Activated CD8-positive, alpha-beta T cell treated with anti-CD3 and anti-CD28 coated beads for 36 hours (primary cell): ENCODE results near the gene NDUFS7. TPM values are rescaled to one million over a fixed set of nuclear protein-coding genes. Genes with fewer than 3 reads are reported as not detected.

Experiments used
- ATAC-seq: fragments of 200-7000 bp; cut with Tn5 transposase; one replicate; pipeline ENCODE4 v1.10.0; 2021; ENCODE audit warnings: mild to moderate bottlenecking, moderate library complexity
- CTCF ChIA-PET: fragments of 350-600 bp; sonication (Branson Sonifier 250); formaldehyde crosslinking; loops from one replicate; lab custom pipeline; 2021; ENCODE audit warnings: antibody characterized with exemption; lab: Charles Lee
- POLR2A ChIA-PET: fragments of 350-600 bp; sonication (Branson Sonifier 250); formaldehyde crosslinking; loops from one replicate; lab custom pipeline; 2021; ENCODE audit warnings: antibody characterized with exemption; lab: Charles Lee
- DNase-seq: peaks from one replicate; pipeline ENCODE4 v3.0.0-alpha.2; 2020
- H3K27ac Mint-ChIP-seq: one replicate; pipeline ENCODE4 v1.8.0; 2021; ENCODE audit warnings: mild to moderate bottlenecking, mixed read lengths
- H3K27me3 Mint-ChIP-seq: one replicate; pipeline ENCODE4 v1.8.0; 2021; ENCODE audit warnings: mixed read lengths
- H3K36me3 Mint-ChIP-seq: one replicate; pipeline ENCODE4 v1.8.0; 2021; ENCODE audit warnings: low read depth, mixed read lengths
- H3K4me1 Mint-ChIP-seq: one replicate; pipeline ENCODE4 v1.8.0; 2021; ENCODE audit warnings: low read depth, mixed read lengths
- H3K4me3 Mint-ChIP-seq: one replicate; pipeline ENCODE4 v1.8.0; 2021; ENCODE audit warnings: mild to moderate bottlenecking, moderate library complexity, mixed read lengths
- H3K9me3 Mint-ChIP-seq: one replicate; pipeline ENCODE4 v1.8.0; 2021; ENCODE audit warnings: mixed read lengths
- intact Hi-C: fragments of 100-400 bp; cut with micrococcal nuclease; formaldehyde crosslinking; loops from one replicate; pipeline ENCODE4 v1.10.0; 2022
- total RNA-seq, 2 experiments: library from RNA; stranded (reverse); gene quantifications; one replicate each; pipeline ENCODE4 v1.2.3, GENCODE V29; 2021
- TF ChIP-seq, protein P1 (sequence below): fragments of 200-600 bp; IDR thresholded peaks from one replicate; pipeline ENCODE4 v1.8.0; 2022; ENCODE audit warnings: antibody characterized with exemption, mild to moderate bottlenecking

Gene NDUFS7
- total RNA-seq, 2 experiments from 2014 or later = 113 to 120 TPM

DNA sequence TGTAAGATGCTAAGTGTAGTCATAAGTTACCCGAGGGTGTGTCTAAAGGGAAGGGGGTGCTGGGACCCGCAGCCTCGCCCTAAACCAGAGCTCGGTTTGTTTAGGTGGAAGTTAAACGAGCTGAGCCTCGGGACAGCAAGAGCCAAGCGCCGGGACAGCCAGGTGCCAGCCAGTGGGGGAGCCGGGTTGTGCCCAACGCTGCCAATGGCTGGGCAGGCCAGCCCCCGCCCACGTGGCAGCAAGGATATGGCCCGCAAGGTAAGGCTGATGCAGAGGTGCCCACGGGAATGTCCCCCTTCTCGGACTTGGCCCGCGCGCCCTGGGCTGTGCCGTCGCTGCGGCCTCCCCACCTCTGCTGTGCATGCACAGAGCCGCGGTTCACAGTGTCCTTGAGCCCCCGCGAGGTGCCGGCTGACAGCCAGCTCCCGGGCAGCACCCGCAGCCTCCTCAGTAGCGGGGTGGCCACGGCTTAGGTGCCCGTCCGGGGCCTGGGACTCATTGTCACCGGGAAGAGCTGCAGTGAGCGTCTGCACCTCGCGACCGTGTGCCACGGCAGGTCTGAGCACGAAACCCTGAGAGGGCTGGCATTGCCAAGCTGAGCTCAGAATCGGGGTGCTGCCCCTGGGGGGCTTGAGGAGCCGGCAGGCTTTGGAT lies 45.2 kb downstream of the NDUFS7 start:
- Mint-ChIP-seq H3K9me3 (no peaks in the 10 kb centered on the region), H3K4me3 (no peak overlapping the region), H3K4me1 (no peaks in the 10 kb centered on the region), H3K27ac (no peak overlapping the region), H3K36me3 (peaks cover 23% of the 10 kb centered on the region), H3K27me3 (no peaks in the 10 kb centered on the region)
- TF ChIP-seq, protein P1, sequence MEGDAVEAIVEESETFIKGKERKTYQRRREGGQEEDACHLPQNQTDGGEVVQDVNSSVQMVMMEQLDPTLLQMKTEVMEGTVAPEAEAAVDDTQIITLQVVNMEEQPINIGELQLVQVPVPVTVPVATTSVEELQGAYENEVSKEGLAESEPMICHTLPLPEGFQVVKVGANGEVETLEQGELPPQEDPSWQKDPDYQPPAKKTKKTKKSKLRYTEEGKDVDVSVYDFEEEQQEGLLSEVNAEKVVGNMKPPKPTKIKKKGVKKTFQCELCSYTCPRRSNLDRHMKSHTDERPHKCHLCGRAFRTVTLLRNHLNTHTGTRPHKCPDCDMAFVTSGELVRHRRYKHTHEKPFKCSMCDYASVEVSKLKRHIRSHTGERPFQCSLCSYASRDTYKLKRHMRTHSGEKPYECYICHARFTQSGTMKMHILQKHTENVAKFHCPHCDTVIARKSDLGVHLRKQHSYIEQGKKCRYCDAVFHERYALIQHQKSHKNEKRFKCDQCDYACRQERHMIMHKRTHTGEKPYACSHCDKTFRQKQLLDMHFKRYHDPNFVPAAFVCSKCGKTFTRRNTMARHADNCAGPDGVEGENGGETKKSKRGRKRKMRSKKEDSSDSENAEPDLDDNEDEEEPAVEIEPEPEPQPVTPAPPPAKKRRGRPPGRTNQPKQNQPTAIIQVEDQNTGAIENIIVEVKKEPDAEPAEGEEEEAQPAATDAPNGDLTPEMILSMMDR = no peak
- intact Hi-C loops = no loop called here
- CTCF ChIA-PET = interaction anchor here (0.6 kb wide), 1 partner anchor 75 kb away, joined by 3 read pairs; no protein-coding TSS in a partner anchor
- POLR2A ChIA-PET = interaction anchor here (1.2 to 1.5 kb wide), 2 partner anchors 13 to 14 kb away, joined by 3 read pairs; no protein-coding TSS in a partner anchor
- no peak for DNase-seq
- ATAC-seq = no peak

DNA sequence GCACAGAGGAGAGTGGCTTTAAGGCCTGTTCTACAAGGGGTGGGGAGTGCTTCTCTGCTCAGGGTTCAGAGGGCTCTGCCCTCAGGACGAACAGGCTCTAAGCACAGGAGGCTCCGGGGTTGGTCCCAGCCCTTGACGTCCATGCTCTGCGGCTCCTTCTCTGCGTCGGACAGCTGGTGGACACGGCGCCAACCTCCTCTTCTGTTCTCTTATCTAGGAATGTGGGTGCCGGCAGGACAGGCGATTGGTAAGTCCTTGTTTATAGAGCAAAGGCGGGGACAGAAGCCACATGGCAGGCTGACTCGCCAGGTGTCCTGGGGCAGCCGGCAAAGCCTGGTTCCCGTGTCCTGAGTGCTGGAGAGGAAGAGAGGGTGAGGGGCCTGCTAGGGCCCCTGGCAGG lies 46.0 kb downstream of the NDUFS7 start:
- no peak for ATAC-seq

DNA sequence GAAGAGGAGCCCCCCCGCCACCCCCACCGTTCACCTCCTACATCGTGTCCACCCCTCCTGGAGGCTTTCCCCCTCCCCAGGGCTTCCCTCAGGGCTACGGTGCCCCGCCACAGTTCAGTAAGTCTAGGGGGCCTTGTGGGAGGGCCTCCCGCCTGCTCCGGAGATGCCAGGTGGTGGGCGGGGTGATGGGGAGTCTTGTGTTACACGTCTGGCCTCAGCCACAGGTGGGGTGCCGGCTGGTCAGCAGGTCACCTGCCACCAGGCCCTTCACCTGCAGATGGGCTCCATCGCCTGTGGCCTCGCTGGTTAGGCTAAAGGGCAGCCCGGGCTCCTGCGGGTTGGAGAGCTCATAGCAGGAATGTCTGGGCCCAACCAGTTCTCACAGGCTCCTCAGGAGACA lies 46.5 kb downstream of the NDUFS7 start:
- ChIA-PET CTCF (no interaction called here), POLR2A (interaction anchor here (1.1 kb wide), 1 partner anchor 17 kb away, joined by 3 read pairs; no protein-coding TSS in a partner anchor)
- intact Hi-C loops = no loop called here
- H3K27me3 Mint-ChIP-seq = no peaks in the 10 kb centered on the region
- no peak for ATAC-seq
- H3K4me1 Mint-ChIP-seq = no peaks in the 10 kb centered on the region
- no peak for DNase-seq
- H3K36me3 Mint-ChIP-seq = peaks cover 21% of the 10 kb centered on the region
- no peak overlapping the region for H3K4me3 Mint-ChIP-seq
- H3K9me3 Mint-ChIP-seq = no peaks in the 10 kb centered on the region
- H3K27ac Mint-ChIP-seq = no peak overlapping the region
- TF ChIP-seq, protein P1 = no peak

More for the DNA sequence above, 46.0 kb downstream of the NDUFS7 start:
- intact Hi-C loops = no loop called here
- ChIA-PET POLR2A (interaction anchor here (1.2 to 1.5 kb wide), 2 partner anchors 13 kb away, joined by 3 read pairs; no protein-coding TSS in a partner anchor), CTCF (no interaction called here)
- H3K36me3 Mint-ChIP-seq = peaks cover 23% of the 10 kb centered on the region
- no peaks in the 10 kb centered on the region for H3K9me3 Mint-ChIP-seq
- H3K27ac Mint-ChIP-seq = no peak overlapping the region
- no peaks in the 10 kb centered on the region for H3K4me1 Mint-ChIP-seq
- no peaks in the 10 kb centered on the region for H3K27me3 Mint-ChIP-seq
- TF ChIP-seq, protein P1 = no peak
- no peak overlapping the region for H3K4me3 Mint-ChIP-seq
- DNase-seq = no peak

DNA sequence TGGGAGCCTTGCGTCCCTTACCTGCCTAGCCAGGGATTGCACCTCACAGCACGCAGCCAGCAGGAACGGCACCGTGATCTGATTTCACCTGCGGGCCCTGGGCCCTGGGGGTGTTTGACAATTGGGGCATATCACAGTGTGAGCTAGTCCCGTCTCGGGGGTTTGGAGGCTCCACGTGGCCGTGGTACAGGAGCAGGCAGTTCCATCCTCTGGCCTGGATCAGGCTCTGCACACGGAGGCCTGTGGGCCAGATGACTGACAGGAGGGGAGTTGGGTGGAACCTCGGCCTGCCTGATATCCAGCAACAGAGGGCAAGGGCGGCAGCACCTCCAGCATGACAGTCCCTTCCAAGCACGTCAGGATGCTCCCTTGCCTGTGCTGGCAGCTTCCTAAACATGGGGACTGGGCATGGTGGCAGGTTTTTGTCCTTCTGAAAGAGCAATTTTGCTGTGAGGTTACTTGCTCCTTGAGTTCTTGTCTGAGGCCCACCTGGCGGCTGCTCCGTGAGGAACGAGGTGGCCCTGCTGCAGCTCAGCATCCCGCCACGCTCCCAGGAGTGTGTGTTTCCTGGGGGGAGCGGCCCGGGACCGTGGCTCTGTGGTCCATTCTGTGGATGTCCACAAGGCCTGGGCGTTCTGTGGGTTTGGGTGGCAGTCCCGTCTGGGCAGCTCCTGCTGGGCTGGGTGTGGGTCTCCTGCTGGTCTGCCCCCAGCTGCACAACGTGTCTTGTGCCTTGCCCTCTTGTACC lies 48.2 kb downstream of the NDUFS7 start:
- intact Hi-C loops = no loop called here
- Mint-ChIP-seq H3K27me3 (no peaks in the 10 kb centered on the region), H3K36me3 (peaks cover 17% of the 10 kb centered on the region), H3K4me1 (no peaks in the 10 kb centered on the region), H3K9me3 (no peaks in the 10 kb centered on the region), H3K4me3 (no peak overlapping the region), H3K27ac (no peak overlapping the region)
- ChIA-PET POLR2A (interaction anchor here (1.1 to 1.5 kb wide), 3 partner anchors 13 to 18 kb away, joined by 3 to 5 read pairs (median 5); no protein-coding TSS in a partner anchor), CTCF (interaction anchor here (0.6 to 1.1 kb wide), 2 partner anchors 12 to 13 kb away, joined by 3 read pairs; no protein-coding TSS in a partner anchor)
- TF ChIP-seq, protein P1 = no peak
- ATAC-seq (no peak), DNase-seq (no peak)
